Left renal pelvis (tissue), 4 donors: Measurements from ENCODE around the gene COPE. TPM values are rescaled to one million over a fixed set of nuclear protein-coding genes. Genes with fewer than 3 reads are reported as not detected.

Experiments
- DNase-seq, 4 donors: peaks; one replicate each; pipeline ENCODE4 v3.0.0-alpha.2; 2013; ENCODE audit warnings: low read depth in 4 of 4, low spot score in 3 of 4
- polyA plus RNA-seq, 4 donors: library from polyadenylated mRNA; unstranded; fragments of 120-200 nt; gene quantifications; one replicate each; pipeline ENCODE4 v1.2.1, GENCODE V29; 2013; ENCODE audit not compliant: insufficient read length in 4 of 4

The COPE gene
- polyA plus RNA-seq, 4 donors: 86.5 to 125 (median 98.0) TPM

- no peak for DNase-seq
Measured at GRCh38 chr19:18856385-18857126, 62.6 kb downstream of the COPE start.

GRCh38 chr19:18855647-18856384 lies 63.4 kb downstream of the COPE start:
- no peak for DNase-seq

- no peak for DNase-seq
Measured at GRCh38 chr19:18854982-18855381, 64.2 kb downstream of the COPE start.

- no peak for DNase-seq
Measured at GRCh38 chr19:18853755-18854427, 65.3 kb downstream of the COPE start.

GRCh38 chr19:18852648-18853047 lies 66.5 kb downstream of the COPE start:
- no peak for DNase-seq

GRCh38 chr19:18851673-18852325 lies 67.4 kb downstream of the COPE start:
- DNase-seq: no peak

- no peak for DNase-seq
Measured at GRCh38 chr19:18850471-18851375, 68.5 kb downstream of the COPE start.

GRCh38 chr19:18849838-18850400 lies 69.3 kb downstream of the COPE start:
- DNase-seq: no peak

Other genes starting within 250 kb of the COPE start
- gene CRTC1, start 235.7 kb downstream of the COPE start, polyA plus RNA-seq: 10 to 100 TPM; 15.8 to 29.6 (median 17.5) TPM
- under 1 TPM; 0.20 to 0.45 (median 0.29) TPM for gene COMP, start 128.1 kb downstream of the COPE start, polyA plus RNA-seq
- gene UPF1, start 87.4 kb downstream of the COPE start, polyA plus RNA-seq: 10 to 100 TPM; 33.0 to 62.5 (median 51.6) TPM
- 1 to 10 TPM; 6.3 to 8.3 (median 6.7) TPM for gene CERS1, start 23.2 kb downstream of the COPE start, polyA plus RNA-seq
- gene DDX49, start 328 bp upstream of the COPE start, polyA plus RNA-seq: 10 to 100 TPM; 33.4 to 51.5 (median 41.4) TPM
- gene HOMER3, start 21.8 kb upstream of the COPE start, polyA plus RNA-seq: 10 to 100 TPM; 44.3 to 77.7 (median 51.1) TPM
- 100 to 1,000 TPM in 2 of 4 donors, 10 to 100 TPM in 2; 78.4 to 133 (median 90.7) TPM for gene SUGP2, start 114.1 kb upstream of the COPE start, polyA plus RNA-seq
- 10 to 100 TPM; 29.8 to 44.4 (median 35.1) TPM for gene ARMC6, start 114.2 kb upstream of the COPE start, polyA plus RNA-seq
- 10 to 100 TPM; 13.0 to 26.7 (median 16.8) TPM for gene SLC25A42, start 144.6 kb upstream of the COPE start, polyA plus RNA-seq
- 10 to 100 TPM; 17.6 to 44.6 (median 27.1) TPM for gene TMEM161A, start 219.1 kb upstream of the COPE start, polyA plus RNA-seq